Esophagus squamous epithelium (tissue), 5 donors: ENCODE measurements around the gene SNW1. TPM values are rescaled to one million over a fixed set of nuclear protein-coding genes. Genes with fewer than 3 reads are reported as not detected.

Experiments
- DNase-seq: peaks from one replicate; lab custom pipeline; 2025; lab: John Stamatoyannopoulos, UW
- H3K27ac ChIP-seq, 4 donors: fragments of 200-600 bp; sonication (generic); one replicate each; pipeline ENCODE4 v1.5.1; 2016 to 2019; ENCODE audit warnings: mild to moderate bottlenecking in 1 of 4
- H3K27me3 ChIP-seq, 4 donors: fragments of 200-600 bp; sonication (generic); 1 replicate in 3 of 4; 2 replicates in 1 of 4; pipeline versions ENCODE4 v1.5.1 to v1.6.0; 2017 to 2021; ENCODE audit warnings: antibody characterized with exemption in 1 of 4
- H3K36me3 ChIP-seq, 3 donors: fragments of 200-600 bp; sonication (generic); one replicate each; pipeline ENCODE4 v1.5.1; 2016 to 2019
- H3K4me1 ChIP-seq, 3 donors: fragments of 200-600 bp; sonication (generic); one replicate each; pipeline ENCODE4 v1.5.1; 2017 to 2019
- H3K4me3 ChIP-seq, 4 donors: fragments of 200-600 bp; sonication (generic); 1 replicate in 3 of 4; 2 replicates in 1 of 4; pipeline ENCODE4 v1.5.1; 2016 to 2019; ENCODE audit warnings: mild to moderate bottlenecking in 2 of 4, moderate library complexity in 1 of 4
- H3K9me3 ChIP-seq, 3 donors: fragments of 200-600 bp; sonication (generic); one replicate each; pipeline ENCODE4 v1.5.1; 2016 to 2019
- CTCF ChIP-seq, 6 experiments: fragments of 450-650 bp in 4 of 6; fragments of 200-600 bp in 2 of 6; sonication (generic) in 2 of 6; IDR thresholded peaks; one replicate each; pipeline ENCODE4 v1.5.1; 2016 to 2019; ENCODE audit warnings: antibody characterized with exemption in 6 of 6, mild to moderate bottlenecking in 4 of 6, moderate library complexity in 4 of 6
- POLR2A ChIP-seq, 4 donors: fragments of 450-650 bp; IDR thresholded peaks; one replicate each; pipeline ENCODE4 v1.6.1; 2017; ENCODE audit warnings: antibody characterized with exemption in 4 of 4, mild to moderate bottlenecking in 4 of 4, moderate library complexity in 3 of 4
- WGBS, 2 donors: methylation state at CpG; one replicate each; pipeline ENCODE4 v1.1.5; 2018; 5-methylcytosine and 5-hydroxymethylcytosine counted together
- intact Hi-C: fragments of 100-400 bp; cut with DNase I; formaldehyde crosslinking; loops from one replicate; pipeline ENCODE4 v1.15.0; 2022
- total RNA-seq, 4 donors: library from RNA; depleted of rRNA; stranded (reverse); fragments of >200 nt; gene quantifications; one replicate each; pipeline ENCODE4 v1.1.0, GENCODE V29; 2016
- donor health status: DM: yes; HTN: yes; CAD: no.

The SNW1 gene
- total RNA-seq, 4 donors from 2014 or later: 23.1 to 45.4 (median 40.1) TPM

DNA sequence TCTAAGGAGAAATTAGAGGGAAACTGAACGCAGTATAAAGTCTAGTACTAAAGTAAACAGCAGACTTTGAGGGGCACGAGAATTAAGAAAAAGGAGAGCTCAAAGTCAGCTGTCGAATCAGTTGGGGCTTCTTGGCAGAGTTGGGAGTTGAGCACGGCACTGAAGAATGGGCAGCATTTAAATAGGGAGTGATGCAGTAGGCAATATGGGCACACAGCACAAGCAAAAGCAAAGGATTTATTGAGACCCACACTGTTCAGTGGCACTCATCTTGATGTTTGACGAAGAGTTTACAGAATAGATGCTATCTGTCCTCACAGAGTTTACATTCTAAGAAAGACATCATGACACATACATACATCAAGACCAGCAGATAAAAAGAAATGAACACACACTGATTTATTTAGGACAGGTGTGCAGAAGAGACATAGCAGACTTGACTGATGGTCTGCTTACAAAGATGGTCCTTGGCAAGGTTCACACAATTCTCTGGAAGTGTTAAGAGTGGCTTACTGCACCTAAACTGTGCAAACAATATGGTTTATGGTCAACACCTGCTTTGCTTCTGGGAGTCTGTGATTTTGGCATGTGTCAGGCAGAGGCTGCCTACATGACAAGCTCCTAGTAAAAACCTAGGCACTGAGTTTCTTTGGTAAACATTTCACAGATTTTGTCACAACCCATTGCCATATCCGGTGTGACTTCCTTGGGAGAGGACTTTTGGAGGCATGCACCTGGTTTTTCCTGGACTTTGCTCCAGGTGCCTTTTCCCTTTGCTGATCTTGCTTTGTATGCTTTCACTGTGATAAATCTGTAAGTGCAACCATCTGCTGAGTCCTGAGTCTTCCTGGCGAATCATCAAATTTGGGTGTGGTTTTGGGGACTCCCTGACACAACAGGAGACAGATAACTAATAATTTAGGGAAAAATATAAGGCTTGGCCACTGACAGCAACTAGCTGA is 79.5 kb downstream of the SNW1 start:
- Histone ChIP-seq H3K36me3 (peaks cover 0 to 52% (median under 1%) of the 10 kb centered on the region in 3 donors), H3K4me1 (peaks cover 0 to 11% (median 4%) of the 10 kb centered on the region in 3 donors), H3K27ac (no peak overlapping the region), H3K27me3 (no peaks in the 10 kb centered on the region), H3K4me3 (no peak overlapping the region), H3K9me3 (no peaks in the 10 kb centered on the region)
- intact Hi-C loops: no loop called here
- no peak for DNase-seq
- no peak for TF ChIP-seq POLR2A (IDR thresholded peaks at IDR 0.05)
- TF ChIP-seq CTCF (IDR thresholded peaks at IDR 0.05): no peak
- WGBS, 2 donors: 60 to 64% methylated on average over 7 of the region's 7 CpGs

DNA sequence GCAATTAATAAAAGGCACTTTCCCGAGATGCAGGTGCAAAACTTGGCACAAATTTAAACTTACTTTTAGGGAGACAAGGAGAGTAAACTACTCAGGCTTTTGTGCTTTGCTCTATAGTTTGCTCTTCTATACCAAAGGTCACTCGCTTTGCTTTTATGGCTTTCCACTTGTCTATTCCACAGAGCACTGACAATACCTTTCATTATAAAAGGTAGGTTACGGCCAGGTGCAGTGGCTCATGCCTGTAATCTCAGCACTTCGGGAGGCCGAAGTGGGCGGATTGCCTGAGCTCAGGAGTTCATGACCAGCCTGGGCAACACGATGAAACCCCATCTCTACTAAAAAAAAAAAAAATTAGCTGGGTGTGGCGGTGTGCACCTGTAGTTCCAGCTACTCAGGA is 86.0 kb downstream of the SNW1 start:
- intact Hi-C loops: no loop called here
- Histone ChIP-seq H3K4me3 (no peak overlapping the region), H3K27ac (no peak overlapping the region), H3K4me1 (no peaks in the 10 kb centered on the region), H3K36me3 (peaks cover 0 to 72% (median 11%) of the 10 kb centered on the region in 3 donors), H3K9me3 (no peaks in the 10 kb centered on the region), H3K27me3 (no peaks in the 10 kb centered on the region)
- TF ChIP-seq CTCF (IDR thresholded peaks at IDR 0.05): no peak
- TF ChIP-seq POLR2A (IDR thresholded peaks at IDR 0.05): no peak
- no peak for DNase-seq
- 86 to 88% methylated on average over 8 of the region's 8 CpGs for WGBS, 2 donors

GRCh38 chr14:77673193-77673592 is 87.8 kb downstream of the SNW1 start:
- Histone ChIP-seq H3K36me3 (peaks cover 0 to 56% (median 11%) of the 10 kb centered on the region in 3 donors), H3K27me3 (no peaks in the 10 kb centered on the region), H3K27ac (no peak overlapping the region), H3K4me1 (no peaks in the 10 kb centered on the region), H3K4me3 (no peak overlapping the region), H3K9me3 (no peaks in the 10 kb centered on the region)
- TF ChIP-seq CTCF (IDR thresholded peaks at IDR 0.05) (no peak), POLR2A (IDR thresholded peaks at IDR 0.05) (no peak)
- intact Hi-C loops: no loop called here
- no peak for DNase-seq

Other genes with a start within 250 kb of the SNW1 start
- gene SPTLC2, start 144.5 kb downstream of the SNW1 start, total RNA-seq: 10 to 100 TPM; 35.1 to 50.5 (median 39.9) TPM
- 1 to 10 TPM; 4.2 to 8.8 (median 6.7) TPM for gene ALKBH1, start 53.1 kb downstream of the SNW1 start, total RNA-seq
- 100 to 1,000 TPM; 125 to 487 (median 290) TPM for gene SLIRP, start 53.1 kb downstream of the SNW1 start, total RNA-seq
- gene ADCK1, start 39.0 kb upstream of the SNW1 start, total RNA-seq: 1 to 10 TPM; 3.6 to 5.4 (median 4.4) TPM